HEK293 (cell line): Measurements from ENCODE around the gene ANAPC2.

Source experiments
- CTCF ChIA-PET: fragments of 350-600 bp; formaldehyde crosslinking; extraction: SDS; loops from one replicate; lab custom pipeline; 2021; ENCODE audit warnings: antibody characterized with exemption; lab: Yijun Ruan, JAX
- POLR2A ChIA-PET: fragments of 300-600 bp; formaldehyde crosslinking; extraction: SDS; loops from one replicate; lab custom pipeline; 2020; ENCODE audit warnings: antibody characterized with exemption, inconsistent platforms; lab: Yijun Ruan, JAX
- H3K27ac ChIP-seq: fragments of 200-500 bp; sonication (Bioruptor generic); 2 replicates; pipeline ENCODE4 v1.5.1; 2014; ENCODE audit warnings: low read depth, low read length, control low read depth, inconsistent platforms; ENCODE audit errors: extremely low read depth
- H3K36me3 ChIP-seq, 2 experiments: fragments of 200-500 bp in 1 of 2; sonication (Bioruptor generic) in 1 of 2; 1 replicate in 1 of 2; 2 replicates in 1 of 2; pipeline ENCODE4 v1.5.1; 2014 to 2017; ENCODE audit warnings: inconsistent platforms in 2 of 2, low read length in 2 of 2; ENCODE audit not compliant: control insufficient read depth in 2 of 2, insufficient read depth in 1 of 2
- H3K4me1 ChIP-seq: fragments of 200-500 bp; sonication (Bioruptor generic); 2 replicates; pipeline ENCODE4 v1.5.1; 2014; ENCODE audit warnings: mild to moderate bottlenecking, low read length, inconsistent platforms; ENCODE audit not compliant: control insufficient read depth, insufficient read depth
- H3K4me3 ChIP-seq: 2 replicates; pipeline ENCODE4 v1.5.1; 2011; ENCODE audit warnings: low read depth, mild to moderate bottlenecking, control low read depth, low read length, moderate library complexity
- H3K9me3 ChIP-seq: fragments of 200-500 bp; sonication (Bioruptor generic); 2 replicates; pipeline ENCODE4 v1.5.1; 2014; ENCODE audit warnings: low read depth, low read length, inconsistent platforms; ENCODE audit not compliant: control insufficient read depth, insufficient read depth
- GFI1B ChIP-seq: fragments of 450-650 bp; formaldehyde crosslinking; IDR thresholded peaks from 2 replicates; pipeline ENCODE4 v1.5.1; 2016; ENCODE audit warnings: missing biosample characterization, missing genetic modification characterization
- GLIS1 ChIP-seq: fragments of 450-650 bp; formaldehyde crosslinking; IDR thresholded peaks from 2 replicates; pipeline ENCODE4 v1.5.1; 2016; ENCODE audit warnings: missing biosample characterization, missing genetic modification characterization
- GLIS2 ChIP-seq: fragments of 450-650 bp; formaldehyde crosslinking; IDR thresholded peaks from 2 replicates; pipeline ENCODE4 v1.5.1; 2016; ENCODE audit warnings: missing biosample characterization, missing genetic modification characterization
- IKZF3 ChIP-seq: fragments of 450-650 bp; IDR thresholded peaks from 2 replicates; pipeline ENCODE4 v1.5.0; 2018; ENCODE audit warnings: missing biosample characterization, mild to moderate bottlenecking, missing genetic modification characterization, moderate library complexity
- MYNN ChIP-seq: fragments of 450-650 bp; formaldehyde crosslinking; IDR thresholded peaks from 2 replicates; pipeline ENCODE4 v1.5.1; 2016; ENCODE audit warnings: missing biosample characterization, missing genetic modification characterization, borderline replicate concordance
- SP2 ChIP-seq: fragments of 450-650 bp; formaldehyde crosslinking; IDR thresholded peaks from 2 replicates; pipeline ENCODE4 v1.5.1; 2016; ENCODE audit warnings: missing biosample characterization, missing genetic modification characterization
- ZFP69B ChIP-seq: fragments of 450-650 bp; formaldehyde crosslinking; IDR thresholded peaks from 2 replicates; pipeline ENCODE4 v1.5.1; 2016; ENCODE audit warnings: missing biosample characterization, missing genetic modification characterization
- ZIC2 ChIP-seq: fragments of 450-650 bp; formaldehyde crosslinking; IDR thresholded peaks from 2 replicates; pipeline ENCODE4 v1.5.1; 2016; ENCODE audit warnings: missing biosample characterization, missing genetic modification characterization
- ZNF140 ChIP-seq: fragments of 450-650 bp; formaldehyde crosslinking; IDR thresholded peaks from 2 replicates; pipeline ENCODE4 v1.5.1; 2016; ENCODE audit warnings: missing biosample characterization, missing genetic modification characterization
- ZNF169 ChIP-seq: fragments of 450-650 bp; formaldehyde crosslinking; IDR thresholded peaks from 2 replicates; pipeline ENCODE4 v1.5.1; 2016; ENCODE audit warnings: missing biosample characterization, missing genetic modification characterization
- ZNF202 ChIP-seq: fragments of 450-650 bp; formaldehyde crosslinking; IDR thresholded peaks from 2 replicates; pipeline ENCODE4 v1.5.1; 2016; ENCODE audit warnings: missing biosample characterization, missing genetic modification characterization, borderline replicate concordance
- ZNF274 ChIP-seq, 2 experiments: fragments of 200-500 bp in 1 of 2; fragments of 450-650 bp in 1 of 2; sonication (Bioruptor generic) in 1 of 2; formaldehyde crosslinking in 1 of 2; IDR thresholded peaks; 2 replicates each; pipeline versions ENCODE4 v1.5.1 to v1.6.1; 2014 to 2016; ENCODE audit warnings: borderline replicate concordance in 1 of 2, inconsistent platforms in 1 of 2, low read length in 1 of 2, missing biosample characterization in 1 of 2, missing genetic modification characterization in 1 of 2
- ZNF335 ChIP-seq: fragments of 450-650 bp; formaldehyde crosslinking; conservative IDR thresholded peaks from 2 replicates; pipeline ENCODE4 v1.5.1; 2016; ENCODE audit warnings: missing biosample characterization, missing genetic modification characterization
- ZNF394 ChIP-seq: fragments of 450-650 bp; formaldehyde crosslinking; IDR thresholded peaks from 2 replicates; pipeline ENCODE4 v1.5.1; 2016; ENCODE audit warnings: missing biosample characterization, missing genetic modification characterization, mild to moderate bottlenecking, moderate library complexity, borderline replicate concordance
- ZNF549 ChIP-seq: fragments of 450-650 bp; IDR thresholded peaks from 2 replicates; pipeline ENCODE4 v1.5.1; 2018; ENCODE audit warnings: missing biosample characterization, missing genetic modification characterization, mild to moderate bottlenecking, inconsistent platforms, moderate library complexity
- ZSCAN16 ChIP-seq: fragments of 450-650 bp; formaldehyde crosslinking; IDR thresholded peaks from 2 replicates; pipeline ENCODE4 v1.5.1; 2016; ENCODE audit warnings: missing biosample characterization, missing genetic modification characterization
- TF ChIP-seq, protein P1 (sequence below): fragments of 450-650 bp; formaldehyde crosslinking; IDR thresholded peaks from 2 replicates; pipeline ENCODE4 v1.5.1; 2017; ENCODE audit warnings: missing biosample characterization, missing genetic modification characterization
- TF ChIP-seq, protein P2 (sequence below): fragments of 450-650 bp; IDR thresholded peaks from 2 replicates; pipeline ENCODE4 v1.5.1; 2018; ENCODE audit warnings: missing biosample characterization, missing genetic modification characterization
- TF ChIP-seq, protein P3 (sequence below): fragments of 450-650 bp; formaldehyde crosslinking; conservative IDR thresholded peaks from 2 replicates; pipeline ENCODE4 v1.5.1; 2016; ENCODE audit warnings: low read depth, missing biosample characterization, missing genetic modification characterization
- TF ChIP-seq, protein P4 (sequence below): fragments of 450-650 bp; formaldehyde crosslinking; IDR thresholded peaks from 2 replicates; pipeline ENCODE4 v1.5.0; 2017; ENCODE audit warnings: missing biosample characterization, missing genetic modification characterization, borderline replicate concordance
- TF ChIP-seq, protein P5 (sequence below): fragments of 450-650 bp; formaldehyde crosslinking; IDR thresholded peaks from 2 replicates; pipeline ENCODE4 v1.5.1; 2016; ENCODE audit warnings: missing biosample characterization, missing genetic modification characterization

The ANAPC2 gene

GRCh38 chr9:137199411-137200121 is 11.2 kb upstream of the ANAPC2 start (continued):
- TF ChIP-seq IKZF3: 0 out of 2 replicates have a peak, but pooled peaks have one; percentile 18
- TF ChIP-seq SP2 (tag by site-specific recombination): peak; percentile 69
- TF ChIP-seq MYNN (tag by site-specific recombination): no peak
- TF ChIP-seq, protein P1, sequence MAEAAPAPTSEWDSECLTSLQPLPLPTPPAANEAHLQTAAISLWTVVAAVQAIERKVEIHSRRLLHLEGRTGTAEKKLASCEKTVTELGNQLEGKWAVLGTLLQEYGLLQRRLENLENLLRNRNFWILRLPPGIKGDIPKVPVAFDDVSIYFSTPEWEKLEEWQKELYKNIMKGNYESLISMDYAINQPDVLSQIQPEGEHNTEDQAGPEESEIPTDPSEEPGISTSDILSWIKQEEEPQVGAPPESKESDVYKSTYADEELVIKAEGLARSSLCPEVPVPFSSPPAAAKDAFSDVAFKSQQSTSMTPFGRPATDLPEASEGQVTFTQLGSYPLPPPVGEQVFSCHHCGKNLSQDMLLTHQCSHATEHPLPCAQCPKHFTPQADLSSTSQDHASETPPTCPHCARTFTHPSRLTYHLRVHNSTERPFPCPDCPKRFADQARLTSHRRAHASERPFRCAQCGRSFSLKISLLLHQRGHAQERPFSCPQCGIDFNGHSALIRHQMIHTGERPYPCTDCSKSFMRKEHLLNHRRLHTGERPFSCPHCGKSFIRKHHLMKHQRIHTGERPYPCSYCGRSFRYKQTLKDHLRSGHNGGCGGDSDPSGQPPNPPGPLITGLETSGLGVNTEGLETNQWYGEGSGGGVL: no peak
- TF ChIP-seq ZNF549: no peak
- no peak for TF ChIP-seq ZNF140 (tag by site-specific recombination)
- 0 out of 2 replicates have a peak, but pooled peaks have one; percentile 41 for TF ChIP-seq ZNF394 (tag by site-specific recombination)

DNA sequence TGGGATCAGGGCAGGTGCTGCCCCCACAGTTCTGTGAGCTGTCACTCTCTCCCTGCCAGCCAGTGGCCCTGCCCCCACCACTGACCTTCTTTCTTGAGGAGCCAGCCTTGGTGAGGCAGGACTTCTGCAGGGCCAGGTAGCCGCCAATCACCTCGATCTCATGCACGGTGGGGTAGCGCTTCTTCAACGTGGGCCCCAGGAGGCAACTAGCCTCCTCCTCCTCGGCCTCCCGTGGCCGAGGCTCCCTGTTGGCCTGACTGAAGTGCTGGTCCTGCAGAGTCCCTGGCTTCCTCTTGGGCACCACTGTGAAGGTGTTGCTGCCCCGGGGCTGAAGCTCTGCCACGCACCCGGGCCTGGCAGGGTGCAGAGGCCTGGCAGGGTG is 10.5 kb upstream of the ANAPC2 start:
- CTCF ChIA-PET: interaction anchor here (0.5 to 3.3 kb wide), 5 partner anchors 10 to 110 kb away, joined by 3 to 22 read pairs (median 3); partner anchors contain the start of genes ANAPC2 and SSNA1
- Histone ChIP-seq H3K9me3 (no peaks in the 10 kb centered on the region), H3K27ac (no peak overlapping the region), H3K4me3 (no peak overlapping the region; the same call in 1 of the 2 replicates), H3K4me1 (peaks cover 5% of the 10 kb centered on the region; the same call in 1 of the 2 replicates), H3K36me3 (peaks cover 0 to 1% of the 10 kb centered on the region in 2 experiments; a peak in 1 of 3 replicates)
- POLR2A ChIA-PET: interaction anchor here (0.6 to 3.4 kb wide), 7 partner anchors 9 to 69 kb away, joined by 3 to 34 read pairs (median 5); partner anchors contain the start of genes ANAPC2, LRRC26, SSNA1 and TUBB4B
- TF ChIP-seq ZNF169 (tag by site-specific recombination): no peak
- TF ChIP-seq ZSCAN16: no peak
- TF ChIP-seq, protein P2, sequence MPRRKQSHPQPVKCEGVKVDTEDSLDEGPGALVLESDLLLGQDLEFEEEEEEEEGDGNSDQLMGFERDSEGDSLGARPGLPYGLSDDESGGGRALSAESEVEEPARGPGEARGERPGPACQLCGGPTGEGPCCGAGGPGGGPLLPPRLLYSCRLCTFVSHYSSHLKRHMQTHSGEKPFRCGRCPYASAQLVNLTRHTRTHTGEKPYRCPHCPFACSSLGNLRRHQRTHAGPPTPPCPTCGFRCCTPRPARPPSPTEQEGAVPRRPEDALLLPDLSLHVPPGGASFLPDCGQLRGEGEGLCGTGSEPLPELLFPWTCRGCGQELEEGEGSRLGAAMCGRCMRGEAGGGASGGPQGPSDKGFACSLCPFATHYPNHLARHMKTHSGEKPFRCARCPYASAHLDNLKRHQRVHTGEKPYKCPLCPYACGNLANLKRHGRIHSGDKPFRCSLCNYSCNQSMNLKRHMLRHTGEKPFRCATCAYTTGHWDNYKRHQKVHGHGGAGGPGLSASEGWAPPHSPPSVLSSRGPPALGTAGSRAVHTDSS (tag by site-specific recombination): 0 out of 2 replicates have a peak, but pooled peaks have one; percentile 15
- peak; percentile 47; the same call in 1 of the 2 replicates for TF ChIP-seq GLIS2 (tag by site-specific recombination)
- TF ChIP-seq ZNF274 (IDR thresholded peaks at IDR 0.05; ENCODE audit: low read length): no peak
- no peak for TF ChIP-seq ZNF274 (tag by site-specific recombination; IDR thresholded peaks at IDR 0.05; ENCODE audit: borderline replicate concordance)
- TF ChIP-seq ZNF140 (tag by site-specific recombination): no peak
- TF ChIP-seq, protein P3, sequence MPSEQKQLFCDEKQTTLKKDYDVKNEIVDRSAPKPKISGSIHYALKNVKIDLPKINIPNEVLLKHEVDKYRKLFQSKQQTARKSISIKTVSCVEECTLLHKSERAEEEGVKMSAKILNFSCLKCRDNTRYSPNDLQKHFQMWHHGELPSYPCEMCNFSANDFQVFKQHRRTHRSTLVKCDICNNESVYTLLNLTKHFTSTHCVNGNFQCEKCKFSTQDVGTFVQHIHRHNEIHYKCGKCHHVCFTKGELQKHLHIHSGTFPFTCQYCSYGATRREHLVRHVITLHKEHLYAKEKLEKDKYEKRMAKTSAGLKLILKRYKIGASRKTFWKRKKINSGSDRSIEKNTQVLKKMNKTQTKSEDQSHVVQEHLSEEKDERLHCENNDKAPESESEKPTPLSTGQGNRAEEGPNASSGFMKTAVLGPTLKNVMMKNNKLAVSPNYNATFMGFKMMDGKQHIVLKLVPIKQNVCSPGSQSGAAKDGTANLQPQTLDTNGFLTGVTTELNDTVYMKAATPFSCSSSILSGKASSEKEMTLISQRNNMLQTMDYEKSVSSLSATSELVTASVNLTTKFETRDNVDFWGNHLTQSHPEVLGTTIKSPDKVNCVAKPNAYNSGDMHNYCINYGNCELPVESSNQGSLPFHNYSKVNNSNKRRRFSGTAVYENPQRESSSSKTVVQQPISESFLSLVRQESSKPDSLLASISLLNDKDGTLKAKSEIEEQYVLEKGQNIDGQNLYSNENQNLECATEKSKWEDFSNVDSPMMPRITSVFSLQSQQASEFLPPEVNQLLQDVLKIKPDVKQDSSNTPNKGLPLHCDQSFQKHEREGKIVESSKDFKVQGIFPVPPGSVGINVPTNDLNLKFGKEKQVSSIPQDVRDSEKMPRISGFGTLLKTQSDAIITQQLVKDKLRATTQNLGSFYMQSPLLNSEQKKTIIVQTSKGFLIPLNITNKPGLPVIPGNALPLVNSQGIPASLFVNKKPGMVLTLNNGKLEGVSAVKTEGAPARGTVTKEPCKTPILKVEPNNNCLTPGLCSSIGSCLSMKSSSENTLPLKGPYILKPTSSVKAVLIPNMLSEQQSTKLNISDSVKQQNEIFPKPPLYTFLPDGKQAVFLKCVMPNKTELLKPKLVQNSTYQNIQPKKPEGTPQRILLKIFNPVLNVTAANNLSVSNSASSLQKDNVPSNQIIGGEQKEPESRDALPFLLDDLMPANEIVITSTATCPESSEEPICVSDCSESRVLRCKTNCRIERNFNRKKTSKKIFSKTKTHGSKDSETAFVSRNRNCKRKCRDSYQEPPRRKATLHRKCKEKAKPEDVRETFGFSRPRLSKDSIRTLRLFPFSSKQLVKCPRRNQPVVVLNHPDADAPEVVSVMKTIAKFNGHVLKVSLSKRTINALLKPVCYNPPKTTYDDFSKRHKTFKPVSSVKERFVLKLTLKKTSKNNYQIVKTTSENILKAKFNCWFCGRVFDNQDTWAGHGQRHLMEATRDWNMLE (tag by site-specific recombination): no peak
- TF ChIP-seq, protein P4, sequence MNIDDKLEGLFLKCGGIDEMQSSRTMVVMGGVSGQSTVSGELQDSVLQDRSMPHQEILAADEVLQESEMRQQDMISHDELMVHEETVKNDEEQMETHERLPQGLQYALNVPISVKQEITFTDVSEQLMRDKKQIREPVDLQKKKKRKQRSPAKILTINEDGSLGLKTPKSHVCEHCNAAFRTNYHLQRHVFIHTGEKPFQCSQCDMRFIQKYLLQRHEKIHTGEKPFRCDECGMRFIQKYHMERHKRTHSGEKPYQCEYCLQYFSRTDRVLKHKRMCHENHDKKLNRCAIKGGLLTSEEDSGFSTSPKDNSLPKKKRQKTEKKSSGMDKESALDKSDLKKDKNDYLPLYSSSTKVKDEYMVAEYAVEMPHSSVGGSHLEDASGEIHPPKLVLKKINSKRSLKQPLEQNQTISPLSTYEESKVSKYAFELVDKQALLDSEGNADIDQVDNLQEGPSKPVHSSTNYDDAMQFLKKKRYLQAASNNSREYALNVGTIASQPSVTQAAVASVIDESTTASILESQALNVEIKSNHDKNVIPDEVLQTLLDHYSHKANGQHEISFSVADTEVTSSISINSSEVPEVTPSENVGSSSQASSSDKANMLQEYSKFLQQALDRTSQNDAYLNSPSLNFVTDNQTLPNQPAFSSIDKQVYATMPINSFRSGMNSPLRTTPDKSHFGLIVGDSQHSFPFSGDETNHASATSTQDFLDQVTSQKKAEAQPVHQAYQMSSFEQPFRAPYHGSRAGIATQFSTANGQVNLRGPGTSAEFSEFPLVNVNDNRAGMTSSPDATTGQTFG (tag by site-specific recombination): no peak
- TF ChIP-seq ZNF335 (tag by site-specific recombination): peak; percentile 20; the same call in 1 of the 2 replicates
- TF ChIP-seq, protein P5, sequence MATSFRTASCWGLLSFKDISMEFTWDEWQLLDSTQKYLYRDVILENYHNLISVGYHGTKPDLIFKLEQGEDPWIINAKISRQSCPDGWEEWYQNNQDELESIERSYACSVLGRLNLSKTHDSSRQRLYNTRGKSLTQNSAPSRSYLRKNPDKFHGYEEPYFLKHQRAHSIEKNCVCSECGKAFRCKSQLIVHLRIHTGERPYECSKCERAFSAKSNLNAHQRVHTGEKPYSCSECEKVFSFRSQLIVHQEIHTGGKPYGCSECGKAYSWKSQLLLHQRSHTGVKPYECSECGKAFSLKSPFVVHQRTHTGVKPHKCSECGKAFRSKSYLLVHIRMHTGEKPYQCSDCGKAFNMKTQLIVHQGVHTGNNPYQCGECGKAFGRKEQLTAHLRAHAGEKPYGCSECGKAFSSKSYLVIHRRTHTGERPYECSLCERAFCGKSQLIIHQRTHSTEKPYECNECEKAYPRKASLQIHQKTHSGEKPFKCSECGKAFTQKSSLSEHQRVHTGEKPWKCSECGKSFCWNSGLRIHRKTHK (tag by site-specific recombination): no peak
- no peak for TF ChIP-seq ZNF202 (tag by site-specific recombination)
- TF ChIP-seq GLIS1: peak; percentile 96
- peak; percentile 99 for TF ChIP-seq ZIC2 (tag by site-specific recombination)
- TF ChIP-seq GFI1B (tag by site-specific recombination): no peak
- TF ChIP-seq ZFP69B (tag by site-specific recombination): 0 out of 2 replicates have a peak, but pooled peaks have one; percentile 15
